K562 (cell line): Measurements from ENCODE around the gene C16orf86. TPM values are rescaled to one million over a fixed set of nuclear protein-coding genes. Genes with fewer than 3 reads are reported as not detected.

ENCODE experiments used
- ATAC-seq: fragments of 200-7000 bp; cut with Tn5 transposase; 3 replicates; pipeline ENCODE4 v1.9.1; 2020; ENCODE audit warnings: moderate library complexity
- BruUV-seq: library from RNA; stranded (reverse); fragments of 400-500 nt; replicated peaks from 2 replicates; lab custom pipeline; 2021; lab: Mats Ljungman, UMichigan
- CTCF ChIA-PET: fragments of 300-600 bp; formaldehyde crosslinking; extraction: SDS; loops from one replicate; lab custom pipeline; 2021; ENCODE audit warnings: low intra/inter-chr PET ratio; lab: Yijun Ruan, JAX
- POLR2A ChIA-PET: fragments of 300-600, 350-650 bp; sonication (Branson Sonifier 250); formaldehyde crosslinking; extraction: SDS; loops from one replicate; lab custom pipeline; 2021; ENCODE audit warnings: antibody characterized with exemption, inconsistent platforms; lab: Yijun Ruan, JAX
- DNase-seq, 4 experiments: peaks; one replicate each; pipeline versions ENCODE4 v3.0.0 to v3.0.0-alpha.2; 2011 to 2018; ENCODE audit warnings: low spot score in 3 of 4, mixed read lengths in 3 of 4; ENCODE audit errors: extremely low read depth in 1 of 4
- FAIRE-seq: peaks from 2 replicates; lab custom pipeline; 2011; peaks lifted over from hg19 to GRCh38; lab: Jason Lieb, UNC
- H2AFZ ChIP-seq: 2 replicates; pipeline ENCODE4 v1.6.0; 2011; ENCODE audit warnings: low read depth, low read length, control low read depth, inconsistent platforms
- H3K27ac ChIP-seq: fragments of 200-600 bp; 3 replicates; pipeline ENCODE4 v1.8.0; 2011; ENCODE audit warnings: low read depth, mild to moderate bottlenecking, control low read depth, inconsistent platforms, low read length, moderate library complexity, mixed read lengths; ENCODE audit errors: extremely low read depth
- H3K27me3 ChIP-seq, 2 experiments: fragments of 300-600 bp in 1 of 2; 2 replicates in 1 of 2; 3 replicates in 1 of 2; pipeline versions ENCODE4 v1.6.0 to v1.8.0; 2011; ENCODE audit warnings: inconsistent platforms in 2 of 2, low read length in 2 of 2, mild to moderate bottlenecking in 1 of 2, mixed read lengths in 1 of 2, moderate library complexity in 1 of 2; ENCODE audit not compliant: control insufficient read depth in 2 of 2, insufficient read depth in 2 of 2
- H3K36me3 ChIP-seq: fragments of 300-600 bp; 3 replicates; pipeline ENCODE4 v1.8.0; 2011; ENCODE audit warnings: mild to moderate bottlenecking, low read length, inconsistent platforms; ENCODE audit not compliant: control insufficient read depth, insufficient read depth
- H3K4me1 ChIP-seq, 2 experiments: fragments of 200-600 bp in 1 of 2; replicated peaks in 1 of 2; 2 replicates in 1 of 2; 3 replicates in 1 of 2; pipeline versions ENCODE4 v1.5.1 to v1.8.0; 2011; ENCODE audit warnings: inconsistent platforms in 2 of 2, low read length in 2 of 2, mild to moderate bottlenecking in 1 of 2, mixed read lengths in 1 of 2, moderate library complexity in 1 of 2; ENCODE audit not compliant: control insufficient read depth in 2 of 2, insufficient read depth in 2 of 2
- H3K4me2 ChIP-seq: 2 replicates; pipeline ENCODE4 v1.6.1; 2011; ENCODE audit warnings: low read length, control low read depth, inconsistent platforms, mixed read lengths; ENCODE audit not compliant: insufficient read depth
- H3K4me3 ChIP-seq: fragments of 200-600 bp; sonication (generic), shearing (Covaris generic); 2 replicates; pipeline ENCODE4 v1.5.1; 2016; ENCODE audit warnings: control low read depth, inconsistent platforms
- H3K79me2 ChIP-seq: fragments of 200-600 bp; 3 replicates; pipeline ENCODE4 v1.8.0; 2011; ENCODE audit warnings: low read length, inconsistent platforms; ENCODE audit not compliant: control insufficient read depth, insufficient read depth
- H3K9ac ChIP-seq, 2 experiments: 2 replicates each; pipeline versions ENCODE4 v1.6.0 to v1.6.1; 2011; ENCODE audit warnings: low read depth in 2 of 2, low read length in 2 of 2, control low read depth in 1 of 2, inconsistent platforms in 1 of 2, mild to moderate bottlenecking in 1 of 2, mixed read lengths in 1 of 2; ENCODE audit not compliant: insufficient read depth in 1 of 2
- H3K9me1 ChIP-seq: one replicate; pipeline ENCODE4 v1.6.0; 2011; ENCODE audit warnings: inconsistent platforms, mild to moderate bottlenecking, low read length, moderate library complexity; ENCODE audit not compliant: control insufficient read depth, insufficient read depth
- H3K9me3 ChIP-seq: replicated peaks from 2 replicates; pipeline ENCODE4 v1.5.1; 2011; ENCODE audit warnings: low read depth, low read length, inconsistent platforms; ENCODE audit not compliant: control insufficient read depth, insufficient read depth
- H4K20me1 ChIP-seq: replicated peaks from 2 replicates; pipeline ENCODE4 v1.6.1; 2011; ENCODE audit warnings: low read length, inconsistent platforms, mixed read lengths; ENCODE audit not compliant: control insufficient read depth, insufficient read depth
- CBX2 ChIP-seq: fragments of 200-600 bp; sonication (generic); IDR thresholded peaks from one replicate; pipeline ENCODE4 v1.6.1; 2012; ENCODE audit warnings: mild to moderate bottlenecking, low read length, inconsistent platforms; ENCODE audit not compliant: insufficient read depth, poor library complexity, severe bottlenecking
- E2F3 ChIP-seq: fragments of 250-450 bp; sonication (Bioruptor Pico); IDR thresholded peaks from 2 replicates; pipeline ENCODE4 v1.4.0; 2020; ENCODE audit warnings: mild to moderate bottlenecking
- MAZ ChIP-seq, 2 experiments: fragments of 450-650 bp in 1 of 2; sonication (generic) in 1 of 2; formaldehyde crosslinking; IDR thresholded peaks in 1 of 2; conservative IDR thresholded peaks in 1 of 2; 2 replicates each; pipeline versions ENCODE4 v1.4.0 to v1.5.0; 2020; ENCODE audit warnings: mild to moderate bottlenecking in 1 of 2, missing genetic modification reagents in 1 of 2
- WGBS: fragments of 100-300 bp; shearing (Covaris generic); methylation state at CpG from one replicate; pipeline ENCODE4 v1.1.6; 2016; ENCODE audit warnings: low coverage, mixed read lengths; ENCODE audit not compliant: insufficient coverage; ENCODE audit errors: missing lambda C conversion rate; 5-methylcytosine and 5-hydroxymethylcytosine counted together
- in situ Hi-C: fragments of 300-500 bp; cut with MboI; formaldehyde crosslinking; loops from 4 replicates; pipeline ENCODE4 v1.15.0; 2018; ENCODE audit warnings: inconsistent platforms, mixed read lengths
- intact Hi-C: fragments of 100-400 bp; cut with micrococcal nuclease; formaldehyde crosslinking; loops from 2 replicates; pipeline ENCODE4 v1.14.2; 2022
- polyA plus RNA-seq, 8 experiments: library from polyadenylated mRNA; depleted of rRNA in 4 of 8; stranded (reverse) in 5 of 8; unstranded in 3 of 8; fragments of >200 nt; fragmentation: Nextera tagmentation in 2 of 8; fragmentation: Illumina TruSeq in 1 of 8; extraction: Ambion mirVana in 2 of 8; extraction: Trizol in 1 of 8; gene quantifications; 2 replicates each; pipeline versions ENCODE4 v1.2.1 to v1.2.3, GENCODE V29; 2011 to 2014; ENCODE audit warnings: inconsistent platforms in 1 of 8, missing spikeins in 1 of 8
- total RNA-seq, 7 experiments: library from RNA; depleted of rRNA in 6 of 7; stranded (reverse); fragments of >200 nt in 6 of 7; fragmentation: Illumina TruSeq in 2 of 7; extraction: Trizol in 2 of 7; gene quantifications; 2 replicates each; pipeline versions ENCODE4 v1.2.1 to v1.2.3, GENCODE V29; 2011 to 2021; ENCODE audit warnings: low replicate concordance in 1 of 7
- TF ChIP-seq, protein P1 (sequence below): sonication (generic); formaldehyde crosslinking; IDR thresholded peaks from 2 replicates; pipeline ENCODE4 v1.8.0; 2022; ENCODE audit warnings: mild to moderate bottlenecking, missing genetic modification reagents, borderline replicate concordance

The C16orf86 gene
- total and polyA plus RNA-seq, 9 of the 15 experiments (the other 6 are each of a cell fraction or from before 2014, with no cell fraction given): 0.13 to 1.2 (median 0.27) TPM; not detected in 3

GRCh38 chr16:67675579-67675935, 8.9 kb downstream of the C16orf86 start:
- Histone ChIP-seq H2AFZ (no peak overlapping the region), H3K4me3 (no peak overlapping the region), H3K9me1 (no peaks in the 10 kb centered on the region), H3K27ac (no peak overlapping the region), H3K79me2 (no peaks in the 10 kb centered on the region), H4K20me1 (no peaks in the 10 kb centered on the region), H3K9ac (peak overlapping the region in 1 of 2 experiments; percentile 29; a peak in 1 of 4 replicates), H3K4me2 (no peak overlapping the region), H3K36me3 (peaks cover 3% of the 10 kb centered on the region; the same call in 1 of the 3 replicates), H3K4me1 (peaks cover 0 to 5% of the 10 kb centered on the region in 2 experiments; a peak in 3 of 5 replicates), H3K9me3 (no peaks in the 10 kb centered on the region), H3K27me3 (no peaks in the 10 kb centered on the region)
- intact Hi-C loops: no loop called here
- BruUV-seq: no TSS peak
- whole genome bisulfite sequencing: 89% methylated on average over 17 of the region's 17 CpGs
- FAIRE-seq (no peak), DNase-seq (no peak), ATAC-seq (no peak)
- in situ Hi-C loops: loop anchor here (10.0 kb wide), 1 partner anchor 369 kb away; no protein-coding TSS in a partner anchor
- TF ChIP-seq MAZ (CRISPR knock-in tag; conservative IDR thresholded peaks at IDR 0.05 in 1 of 2, IDR thresholded peaks at IDR 0.05 in 1 of 2) (no peak), E2F3 (no peak), CBX2 (no peak)
- TF ChIP-seq, protein P1, sequence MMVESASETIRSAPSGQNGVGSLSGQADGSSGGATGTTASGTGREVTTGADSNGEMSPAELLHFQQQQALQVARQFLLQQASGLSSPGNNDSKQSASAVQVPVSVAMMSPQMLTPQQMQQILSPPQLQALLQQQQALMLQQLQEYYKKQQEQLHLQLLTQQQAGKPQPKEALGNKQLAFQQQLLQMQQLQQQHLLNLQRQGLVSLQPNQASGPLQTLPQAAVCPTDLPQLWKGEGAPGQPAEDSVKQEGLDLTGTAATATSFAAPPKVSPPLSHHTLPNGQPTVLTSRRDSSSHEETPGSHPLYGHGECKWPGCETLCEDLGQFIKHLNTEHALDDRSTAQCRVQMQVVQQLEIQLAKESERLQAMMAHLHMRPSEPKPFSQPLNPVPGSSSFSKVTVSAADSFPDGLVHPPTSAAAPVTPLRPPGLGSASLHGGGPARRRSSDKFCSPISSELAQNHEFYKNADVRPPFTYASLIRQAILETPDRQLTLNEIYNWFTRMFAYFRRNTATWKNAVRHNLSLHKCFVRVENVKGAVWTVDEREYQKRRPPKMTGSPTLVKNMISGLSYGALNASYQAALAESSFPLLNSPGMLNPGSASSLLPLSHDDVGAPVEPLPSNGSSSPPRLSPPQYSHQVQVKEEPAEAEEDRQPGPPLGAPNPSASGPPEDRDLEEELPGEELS (CRISPR knock-in tag): no peak
- ChIA-PET CTCF (no interaction called here), POLR2A (interaction anchor here (0.7 kb wide), 1 partner anchor 260 kb away, joined by 4 read pairs; no protein-coding TSS in a partner anchor)
